Pancreas (tissue), 10 donors: ENCODE results near the gene MVK. TPM values are rescaled to one million over a fixed set of nuclear protein-coding genes. Genes with fewer than 3 reads are reported as not detected.

Source experiments
- ATAC-seq, 4 donors: fragments of 200-7000 bp; cut with Tn5 transposase; one replicate each; pipeline versions ENCODE4 v1.8.0 to v1.9.1; 2020; ENCODE audit warnings: mild to moderate bottlenecking in 4 of 4, moderate library complexity in 4 of 4
- DNase-seq, 6 donors: peaks; one replicate each; pipeline ENCODE4 v3.0.0-alpha.2; 2020
- FAIRE-seq: peaks from 2 replicates; lab custom pipeline; 2012; peaks lifted over from hg19 to GRCh38; lab: Jason Lieb, UNC
- H3K27ac ChIP-seq, 4 donors: fragments of 200-600 bp; sonication (generic); 1 replicate in 3 of 4; 2 replicates in 1 of 4; pipeline versions ENCODE4 v1.5.0 to v1.8.0; 2020
- H3K27me3 ChIP-seq, 4 donors: fragments of 200-600 bp; one replicate each; pipeline ENCODE4 v1.8.0; 2021
- H3K36me3 ChIP-seq, 3 donors: fragments of 200-600 bp; sonication (generic) in 1 of 3; one replicate each; pipeline versions ENCODE4 v1.5.0 to v1.8.0; 2020 to 2021
- H3K4me1 ChIP-seq, 3 donors: fragments of 200-600 bp; one replicate each; pipeline ENCODE4 v1.8.0; 2021
- H3K4me3 ChIP-seq, 4 donors: fragments of 200-600 bp; sonication (generic) in 2 of 4; one replicate each; pipeline versions ENCODE4 v1.5.0 to v1.8.0; 2020 to 2021
- H3K9me3 ChIP-seq, 4 donors: fragments of 200-600 bp; one replicate each; pipeline ENCODE4 v1.8.0; 2021
- WGBS, 2 donors: extraction: QIAGEN DNeasy Blood & Tissue Kit; methylation state at CpG; one replicate each; pipeline ENCODE4 v1.1.7; 2013; 5-methylcytosine and 5-hydroxymethylcytosine counted together
- intact Hi-C, 3 donors: fragments of 100-400 bp; cut with DNase I; formaldehyde crosslinking; loops; one replicate each; pipeline versions ENCODE4 v1.11.1 to v1.14.2; 2022
- polyA plus RNA-seq, 2 donors: library from polyadenylated mRNA; stranded (reverse); fragments of 200-250 nt; gene quantifications; one replicate each; pipeline ENCODE4 v1.2.3, GENCODE V29; 2013
- total RNA-seq, 6 donors: library from RNA; stranded (reverse); fragmentation: NEBNext Ultra II Directional in 4 of 6; extraction: Animal tissue kit (Norgen Biotek cat#: 25700) in 4 of 6; gene quantifications; one replicate each; pipeline versions ENCODE4 v1.2.1 to v1.2.4, GENCODE V29; 2021 to 2023
- TF ChIP-seq, protein P1 (sequence below), 4 donors: fragments of 200-600 bp; sonication (generic) in 3 of 4; IDR thresholded peaks; one replicate each; pipeline versions ENCODE4 v1.5.0 to v1.8.0; 2021; ENCODE audit warnings: antibody characterized with exemption in 4 of 4
- donor health status: healthy with polysubstance abuse.
- donor health status: DM: no; HTN: no; CAD: no; lungs with moderate emphysema.
- donor health status: DM: no; HTN: no; CAD: no.
- donor health status: control.
- donor health status: control.
- donor health status: Bipolar disorder and iron deficiency.
- donor health status: DM: yes; HTN: yes; CAD: no.
- donor health status: DM: no; HTN: no; CAD: no.
- donor health status: DM: no; HTN: no; CAD: no.
- donor health status: DM: yes; HTN: yes; CAD: no.

Gene MVK
- total and polyA plus RNA-seq, 8 donors: 5.8 to 15.9 (median 7.4) TPM

GRCh38 chr12:109534456-109534855 lies 39.1 kb upstream of the MVK start:
- no peaks in the 10 kb centered on the region for H3K4me1 ChIP-seq
- no peaks in the 10 kb centered on the region for H3K9me3 ChIP-seq
- H3K27ac ChIP-seq: no peak overlapping the region
- intact Hi-C loops: no loop called here
- no peak overlapping the region for H3K4me3 ChIP-seq
- DNase-seq (peak in 1 of 6 donors; percentile 41), FAIRE-seq (no peak), ATAC-seq (no peak)
- peaks cover 0 to 17% (median 7%) of the 10 kb centered on the region in 3 donors for H3K36me3 ChIP-seq
- TF ChIP-seq, protein P1, sequence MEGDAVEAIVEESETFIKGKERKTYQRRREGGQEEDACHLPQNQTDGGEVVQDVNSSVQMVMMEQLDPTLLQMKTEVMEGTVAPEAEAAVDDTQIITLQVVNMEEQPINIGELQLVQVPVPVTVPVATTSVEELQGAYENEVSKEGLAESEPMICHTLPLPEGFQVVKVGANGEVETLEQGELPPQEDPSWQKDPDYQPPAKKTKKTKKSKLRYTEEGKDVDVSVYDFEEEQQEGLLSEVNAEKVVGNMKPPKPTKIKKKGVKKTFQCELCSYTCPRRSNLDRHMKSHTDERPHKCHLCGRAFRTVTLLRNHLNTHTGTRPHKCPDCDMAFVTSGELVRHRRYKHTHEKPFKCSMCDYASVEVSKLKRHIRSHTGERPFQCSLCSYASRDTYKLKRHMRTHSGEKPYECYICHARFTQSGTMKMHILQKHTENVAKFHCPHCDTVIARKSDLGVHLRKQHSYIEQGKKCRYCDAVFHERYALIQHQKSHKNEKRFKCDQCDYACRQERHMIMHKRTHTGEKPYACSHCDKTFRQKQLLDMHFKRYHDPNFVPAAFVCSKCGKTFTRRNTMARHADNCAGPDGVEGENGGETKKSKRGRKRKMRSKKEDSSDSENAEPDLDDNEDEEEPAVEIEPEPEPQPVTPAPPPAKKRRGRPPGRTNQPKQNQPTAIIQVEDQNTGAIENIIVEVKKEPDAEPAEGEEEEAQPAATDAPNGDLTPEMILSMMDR (IDR thresholded peaks at IDR 0.05): no peak
- 92% methylated on average over 15 of the region's 15 CpGs for WGBS, 2 donors
- no peaks in the 10 kb centered on the region for H3K27me3 ChIP-seq

DNA sequence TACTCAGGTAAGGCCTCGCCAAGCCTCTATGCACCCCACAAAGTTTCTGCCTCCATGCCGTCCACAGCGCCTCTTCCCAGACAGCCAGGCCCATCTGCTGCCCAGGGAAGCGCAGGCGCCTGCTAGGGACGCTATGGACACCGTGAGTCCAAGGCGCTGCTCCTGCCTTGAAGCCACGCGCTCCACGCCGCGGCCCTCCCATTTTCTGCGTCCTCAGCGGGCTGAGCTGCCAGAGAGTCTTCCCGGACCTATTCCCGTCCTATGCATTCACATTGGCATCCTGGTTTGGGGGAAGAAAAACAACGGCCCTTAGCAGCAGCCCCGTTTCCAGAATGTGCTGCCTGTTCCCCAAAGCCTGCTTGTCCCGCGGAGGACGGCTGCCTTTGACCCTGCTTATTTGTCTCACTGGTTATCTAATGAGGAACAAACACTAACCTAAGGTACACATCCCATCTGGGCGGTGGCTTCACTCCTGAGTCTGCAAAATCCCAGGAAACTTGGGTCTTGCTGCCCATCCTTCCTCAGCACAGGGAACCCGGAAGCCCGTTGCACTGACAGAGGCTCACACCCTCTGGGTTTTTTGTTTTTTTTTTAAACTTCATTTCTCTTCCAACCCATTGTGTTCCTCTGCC lies 38.2 kb upstream of the MVK start:
- intact Hi-C loops: no loop called here
- Histone ChIP-seq H3K4me1 (no peaks in the 10 kb centered on the region), H3K9me3 (no peaks in the 10 kb centered on the region), H3K27ac (no peak overlapping the region), H3K4me3 (no peak overlapping the region), H3K27me3 (no peaks in the 10 kb centered on the region), H3K36me3 (peaks cover 0 to 14% (median 7%) of the 10 kb centered on the region in 3 donors)
- ATAC-seq (no peak), DNase-seq (peak in 1 of 6 donors; percentile 32), FAIRE-seq (no peak)
- TF ChIP-seq, protein P1 (IDR thresholded peaks at IDR 0.05): no peak
- WGBS, 2 donors: 87% methylated on average over 25 of the region's 25 CpGs

DNA sequence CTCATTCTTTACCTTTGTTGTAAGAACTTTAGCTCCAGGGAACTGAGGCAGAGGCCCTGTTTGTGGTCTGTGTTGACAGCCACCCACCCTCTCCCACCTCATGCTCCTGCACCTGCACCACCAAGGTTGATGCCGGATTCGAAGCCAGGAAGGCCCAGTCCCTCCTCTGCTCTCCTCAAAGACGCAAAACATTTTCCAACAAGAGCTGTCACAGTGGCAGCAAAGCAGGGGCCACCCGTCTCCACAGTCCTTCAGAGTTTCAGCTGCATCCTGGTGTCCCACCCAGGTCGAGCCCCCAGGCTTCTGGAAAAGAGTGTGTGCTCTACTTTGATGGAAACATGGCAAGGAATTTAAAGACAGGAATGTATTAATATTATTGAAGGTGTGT lies 37.7 kb upstream of the MVK start:
- intact Hi-C loops: no loop called here
- TF ChIP-seq, protein P1 (IDR thresholded peaks at IDR 0.05): no peak
- H3K9me3 ChIP-seq: no peaks in the 10 kb centered on the region
- no peak overlapping the region for H3K4me3 ChIP-seq
- WGBS, 2 donors: 77 to 78% methylated on average over 5 of the region's 5 CpGs
- no peaks in the 10 kb centered on the region for H3K27me3 ChIP-seq
- peaks cover 0 to 9% (median 7%) of the 10 kb centered on the region in 3 donors for H3K36me3 ChIP-seq
- FAIRE-seq (no peak), ATAC-seq (no peak), DNase-seq (peak in 1 of 6 donors; percentile 16)
- no peak overlapping the region for H3K27ac ChIP-seq
- no peaks in the 10 kb centered on the region for H3K4me1 ChIP-seq

DNA sequence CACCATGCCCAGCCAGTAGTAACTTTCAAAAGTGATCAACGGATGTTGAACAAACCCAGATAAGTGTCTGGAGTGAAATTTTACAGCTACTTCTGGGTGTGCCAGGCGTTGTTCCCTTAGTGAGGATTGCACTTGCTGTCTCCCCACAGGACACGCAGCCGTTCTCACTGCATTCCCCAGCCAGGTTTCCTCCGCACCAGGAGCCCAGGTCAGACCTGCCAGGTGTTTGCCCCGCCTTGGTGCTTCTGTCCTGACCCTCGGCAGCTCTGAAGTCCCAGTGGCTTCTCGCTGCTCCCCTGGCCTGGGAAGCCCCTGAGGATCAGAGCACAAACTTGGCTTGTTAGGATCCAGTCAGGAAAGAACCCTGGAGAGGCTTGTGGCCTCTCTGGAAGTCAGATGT lies 36.5 kb upstream of the MVK start:
- Histone ChIP-seq H3K27me3 (no peaks in the 10 kb centered on the region), H3K36me3 (peaks cover 0 to 7% (median 4%) of the 10 kb centered on the region in 3 donors), H3K4me3 (no peak overlapping the region), H3K4me1 (no peaks in the 10 kb centered on the region), H3K27ac (no peak overlapping the region), H3K9me3 (no peaks in the 10 kb centered on the region)
- no peak for ATAC-seq
- WGBS, 2 donors: 85 to 89% methylated on average over 8 of the region's 8 CpGs
- peak in 1 of 6 donors; percentile 25 for DNase-seq
- no peak for FAIRE-seq
- TF ChIP-seq, protein P1 (IDR thresholded peaks at IDR 0.05): no peak
- intact Hi-C loops: no loop called here

DNA sequence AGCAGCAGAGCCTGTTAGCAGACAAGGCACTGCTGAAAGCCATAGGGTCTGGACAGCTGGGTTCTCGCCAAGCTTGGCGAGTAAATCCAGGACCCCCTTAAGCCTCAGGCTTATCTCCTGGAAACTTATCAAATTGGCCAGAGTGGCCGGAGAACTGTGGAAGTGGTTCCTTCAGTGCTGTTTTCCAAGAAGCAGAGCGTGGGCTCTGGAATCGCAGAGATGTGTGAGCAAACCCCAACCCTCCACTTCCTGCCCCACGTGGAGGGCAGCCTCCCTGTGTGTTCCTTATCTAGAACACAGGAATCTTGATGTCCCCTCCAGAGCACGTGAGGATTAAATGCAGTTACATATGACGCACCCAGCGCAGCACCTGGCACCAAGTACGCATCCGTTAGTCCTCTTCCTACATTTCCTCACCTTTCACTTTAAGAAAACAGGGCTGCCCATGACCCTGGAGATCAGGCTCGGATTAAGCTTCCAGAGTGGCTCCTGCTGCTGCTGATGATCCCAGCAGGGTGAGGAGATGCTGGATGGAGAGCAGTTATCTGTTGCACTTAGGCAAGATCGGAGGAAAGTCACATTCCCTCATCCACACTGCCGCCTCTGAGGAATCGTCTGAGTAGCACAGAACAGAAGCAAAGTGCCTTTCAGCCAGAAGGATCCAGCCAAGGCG lies 35.3 kb upstream of the MVK start:
- ATAC-seq (no peak), DNase-seq (peak in 1 of 6 donors; percentile 14), FAIRE-seq (no peak)
- Histone ChIP-seq H3K27me3 (no peaks in the 10 kb centered on the region), H3K36me3 (peaks cover 0 to 6% (median 0%) of the 10 kb centered on the region in 3 donors), H3K27ac (no peak overlapping the region), H3K4me3 (no peak overlapping the region), H3K4me1 (no peaks in the 10 kb centered on the region), H3K9me3 (no peaks in the 10 kb centered on the region)
- intact Hi-C loops: no loop called here
- WGBS, 2 donors: 84 to 87% methylated on average over 16 of the region's 16 CpGs
- TF ChIP-seq, protein P1 (IDR thresholded peaks at IDR 0.05): no peak
